ENCODE results near the gene TDP1. TPM values are rescaled to one million over a fixed set of nuclear protein-coding genes. Genes with fewer than 3 reads are reported as not detected.

The TDP1 gene
- total and polyA plus RNA-seq, 2 experiments from 2014 or later: 23.0 to 63.6 TPM

- Histone ChIP-seq H3K79me2 (replicated peaks; ENCODE audit: insufficient read depth) (no peaks in the 10 kb centered on the region), H3K27me3 (ENCODE audit: insufficient read depth) (no peaks in the 10 kb centered on the region), H3F3A (replicated peaks; ENCODE audit: low read depth) (no peaks in the 10 kb centered on the region; the same call in 1 of the 2 replicates), H3K9me2 (ENCODE audit: insufficient read depth) (no peaks in the 10 kb centered on the region), H3K27ac (ENCODE audit: low read depth) (no peak overlapping the region), H2AFZ (no peak overlapping the region), H3K4me2 (no peak overlapping the region), H3K4me1 (ENCODE audit: insufficient read depth) (peaks cover 3% of the 10 kb centered on the region; the same call in 1 of the 2 replicates), H3K4me3 (no peak overlapping the region), H3K36me3 (ENCODE audit: insufficient read depth) (no peaks in the 10 kb centered on the region), H4K20me1 (replicated peaks; ENCODE audit: insufficient read depth) (no peaks in the 10 kb centered on the region; the same call in 1 of the 2 replicates)
- peaks cover 10% of the 10 kb centered on the region; the same call in 2 of the 3 replicates for H3K4me1 Mint-ChIP-seq
- TF ChIP-seq EZH2 (IDR thresholded peaks at IDR 0.05; ENCODE audit: low read depth, unreplicated experiment): no peak
- H3K36me3 Mint-ChIP-seq (ENCODE audit: low read depth): no peaks in the 10 kb centered on the region; the same call in 2 of the 3 replicates
- no peak for DNase-seq (ENCODE audit: low spot score)
- no peak for ATAC-seq
- no peak overlapping the region for H3K27ac Mint-ChIP-seq
- H3K27me3 Mint-ChIP-seq (ENCODE audit: insufficient read depth, low read depth, poor library complexity): peaks cover 3% of the 10 kb centered on the region
- H3K4me3 Mint-ChIP-seq: no peak overlapping the region
- H3K9me3 Mint-ChIP-seq: no peaks in the 10 kb centered on the region
These were observed 34.4 kb upstream of the TDP1 start for GRCh38 chr14:89921346-89921745.

- ATAC-seq: no peak
- Histone ChIP-seq H3K4me3 (no peak overlapping the region), H3F3A (replicated peaks; ENCODE audit: low read depth) (no peaks in the 10 kb centered on the region; the same call in 1 of the 2 replicates), H3K27me3 (ENCODE audit: insufficient read depth) (no peaks in the 10 kb centered on the region), H3K27ac (ENCODE audit: low read depth) (no peak overlapping the region), H3K36me3 (ENCODE audit: insufficient read depth) (no peaks in the 10 kb centered on the region), H4K20me1 (replicated peaks; ENCODE audit: insufficient read depth) (no peaks in the 10 kb centered on the region; the same call in 1 of the 2 replicates), H3K9me2 (ENCODE audit: insufficient read depth) (no peaks in the 10 kb centered on the region), H3K4me1 (ENCODE audit: insufficient read depth) (peaks cover 3% of the 10 kb centered on the region; the same call in 1 of the 2 replicates), H3K4me2 (no peak overlapping the region), H3K79me2 (replicated peaks; ENCODE audit: insufficient read depth) (no peaks in the 10 kb centered on the region), H2AFZ (no peak overlapping the region)
- no peak for DNase-seq (ENCODE audit: low spot score)
- no peak overlapping the region for H3K4me3 Mint-ChIP-seq
- H3K4me1 Mint-ChIP-seq: peaks cover 10% of the 10 kb centered on the region; the same call in 2 of the 3 replicates
- H3K9me3 Mint-ChIP-seq: no peaks in the 10 kb centered on the region
- H3K27ac Mint-ChIP-seq: no peak overlapping the region
- peaks cover 3% of the 10 kb centered on the region for H3K27me3 Mint-ChIP-seq (ENCODE audit: insufficient read depth, low read depth, poor library complexity)
- no peak for TF ChIP-seq EZH2 (IDR thresholded peaks at IDR 0.05; ENCODE audit: low read depth, unreplicated experiment)
- no peaks in the 10 kb centered on the region; the same call in 2 of the 3 replicates for H3K36me3 Mint-ChIP-seq (ENCODE audit: low read depth)
These were observed 33.5 kb upstream of the TDP1 start for GRCh38 chr14:89922031-89922907.

DNA sequence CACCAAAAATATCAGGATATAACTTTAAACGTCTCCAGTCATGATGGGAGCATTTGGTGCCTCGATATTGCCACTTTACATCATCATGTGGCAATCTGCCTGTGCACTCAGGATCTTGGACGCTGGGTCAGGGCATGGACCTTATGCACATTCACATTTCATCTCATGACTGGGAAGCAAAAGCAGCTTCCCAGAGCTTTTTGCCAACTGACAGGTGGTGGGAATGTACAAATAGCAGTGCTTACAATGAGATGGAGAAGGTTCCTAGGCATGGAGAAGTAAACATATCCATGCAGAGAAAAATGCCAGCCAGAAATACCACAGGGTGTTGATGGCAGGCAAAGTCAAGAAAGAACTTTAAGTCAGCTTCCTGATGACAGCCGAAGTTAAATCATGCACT is 31.5 kb upstream of the TDP1 start:
- Histone ChIP-seq H3K4me2 (no peak overlapping the region), H3K79me2 (replicated peaks; ENCODE audit: insufficient read depth) (no peaks in the 10 kb centered on the region)
- DNase-seq (ENCODE audit: low spot score): no peak
- no peak for TF ChIP-seq STAT1 (IDR thresholded peaks at IDR 0.05; ENCODE audit: unreplicated experiment)
- TF ChIP-seq ZNF462 (CRISPR knock-in tag; IDR thresholded peaks at IDR 0.05): no peak
- TF ChIP-seq JUNB (IDR thresholded peaks at IDR 0.05; ENCODE audit: unreplicated experiment): no peak
- no peak for TF ChIP-seq ZNF331 (CRISPR knock-in tag; IDR thresholded peaks at IDR 0.05; ENCODE audit: low read depth)
- no peak for TF ChIP-seq EZH2 (IDR thresholded peaks at IDR 0.05; ENCODE audit: low read depth, unreplicated experiment)
- TF ChIP-seq, protein P1, sequence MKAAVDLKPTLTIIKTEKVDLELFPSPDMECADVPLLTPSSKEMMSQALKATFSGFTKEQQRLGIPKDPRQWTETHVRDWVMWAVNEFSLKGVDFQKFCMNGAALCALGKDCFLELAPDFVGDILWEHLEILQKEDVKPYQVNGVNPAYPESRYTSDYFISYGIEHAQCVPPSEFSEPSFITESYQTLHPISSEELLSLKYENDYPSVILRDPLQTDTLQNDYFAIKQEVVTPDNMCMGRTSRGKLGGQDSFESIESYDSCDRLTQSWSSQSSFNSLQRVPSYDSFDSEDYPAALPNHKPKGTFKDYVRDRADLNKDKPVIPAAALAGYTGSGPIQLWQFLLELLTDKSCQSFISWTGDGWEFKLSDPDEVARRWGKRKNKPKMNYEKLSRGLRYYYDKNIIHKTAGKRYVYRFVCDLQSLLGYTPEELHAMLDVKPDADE (IDR thresholded peaks at IDR 0.05): no peak
- no peak for TF ChIP-seq EZH2phosphoT487 (IDR thresholded peaks at IDR 0.05; ENCODE audit: unreplicated experiment)

More for the DNA sequence above, 31.5 kb upstream of the TDP1 start:
- Histone ChIP-seq H3K27me3 (ENCODE audit: insufficient read depth) (no peaks in the 10 kb centered on the region), H4K20me1 (replicated peaks; ENCODE audit: insufficient read depth) (no peaks in the 10 kb centered on the region; the same call in 1 of the 2 replicates), H3K4me3 (no peak overlapping the region), H3K4me1 (ENCODE audit: insufficient read depth) (peaks cover 3% of the 10 kb centered on the region; the same call in 1 of the 2 replicates), H3K9me2 (ENCODE audit: insufficient read depth) (no peaks in the 10 kb centered on the region), H2AFZ (no peak overlapping the region), H3K27ac (ENCODE audit: low read depth) (no peak overlapping the region), H3F3A (replicated peaks; ENCODE audit: low read depth) (no peaks in the 10 kb centered on the region; the same call in 1 of the 2 replicates), H3K36me3 (ENCODE audit: insufficient read depth) (no peaks in the 10 kb centered on the region)
- Mint-ChIP-seq H3K27ac (no peak overlapping the region), H3K36me3 (ENCODE audit: low read depth) (no peaks in the 10 kb centered on the region; the same call in 2 of the 3 replicates), H3K4me1 (peaks cover 10% of the 10 kb centered on the region; the same call in 2 of the 3 replicates), H3K27me3 (ENCODE audit: insufficient read depth, low read depth, poor library complexity) (no peaks in the 10 kb centered on the region), H3K9me3 (no peaks in the 10 kb centered on the region), H3K4me3 (no peak overlapping the region)
- ATAC-seq: no peak
